Fibroblast of pulmonary artery (primary cell): ENCODE measurements around the gene VWA3B.

Experiments
- DNase-seq: peaks from one replicate; pipeline ENCODE4 v3.0.0-alpha.2; 2010; ENCODE audit warnings: low read depth
- H3K4me3 ChIP-seq: replicated peaks from 2 replicates; pipeline ENCODE4 v1.5.1; 2011; ENCODE audit warnings: low read depth, mild to moderate bottlenecking, control low read depth, low read length, moderate library complexity
- TF ChIP-seq, protein P1 (sequence below): IDR thresholded peaks from 2 replicates; pipeline ENCODE4 v1.5.1; 2011; ENCODE audit warnings: mild to moderate bottlenecking, control low read depth, low read length, inconsistent platforms; ENCODE audit errors: missing control alignments

Gene VWA3B

DNA sequence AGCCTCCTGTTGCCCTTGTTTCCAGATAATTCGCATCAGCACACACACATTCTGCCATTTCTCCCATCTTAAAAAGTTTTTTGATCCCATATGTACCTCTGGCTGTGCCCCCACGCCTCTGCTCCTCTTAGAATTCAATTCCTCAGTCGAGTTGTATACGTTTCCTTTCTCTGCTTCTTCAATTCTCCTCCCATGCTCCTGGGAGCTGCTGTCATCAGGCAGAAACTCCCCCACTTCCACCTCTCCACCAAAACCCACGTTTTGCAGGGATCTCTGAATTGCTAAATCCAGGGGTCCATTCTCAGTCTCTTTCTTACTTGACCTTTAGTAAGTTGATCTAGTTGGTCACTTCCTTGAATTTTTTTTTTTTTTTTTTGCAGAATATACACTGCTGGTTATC lies 98.8 kb downstream of the VWA3B start:
- DNase-seq: no peak

DNA sequence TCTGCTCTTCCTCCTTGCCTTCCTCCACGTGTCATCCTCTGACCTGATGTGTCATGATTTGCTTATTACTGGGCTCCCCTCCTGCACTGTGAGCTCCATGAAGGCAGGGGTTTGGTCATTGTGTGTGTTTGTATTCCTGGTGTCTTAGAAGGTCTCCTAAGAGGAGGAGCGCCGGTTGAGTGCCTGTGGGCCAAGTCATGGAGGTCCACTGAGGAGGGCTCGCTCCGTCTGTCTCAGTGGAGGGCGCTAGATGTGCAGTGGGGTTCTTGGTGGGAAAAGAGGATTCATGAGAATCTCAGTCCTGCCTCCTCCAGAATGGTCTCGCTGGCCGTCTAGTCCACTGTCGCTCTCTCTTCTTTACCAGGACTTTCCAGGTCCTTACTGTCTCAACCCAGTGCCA lies 100.2 kb downstream of the VWA3B start:
- TF ChIP-seq, protein P1, sequence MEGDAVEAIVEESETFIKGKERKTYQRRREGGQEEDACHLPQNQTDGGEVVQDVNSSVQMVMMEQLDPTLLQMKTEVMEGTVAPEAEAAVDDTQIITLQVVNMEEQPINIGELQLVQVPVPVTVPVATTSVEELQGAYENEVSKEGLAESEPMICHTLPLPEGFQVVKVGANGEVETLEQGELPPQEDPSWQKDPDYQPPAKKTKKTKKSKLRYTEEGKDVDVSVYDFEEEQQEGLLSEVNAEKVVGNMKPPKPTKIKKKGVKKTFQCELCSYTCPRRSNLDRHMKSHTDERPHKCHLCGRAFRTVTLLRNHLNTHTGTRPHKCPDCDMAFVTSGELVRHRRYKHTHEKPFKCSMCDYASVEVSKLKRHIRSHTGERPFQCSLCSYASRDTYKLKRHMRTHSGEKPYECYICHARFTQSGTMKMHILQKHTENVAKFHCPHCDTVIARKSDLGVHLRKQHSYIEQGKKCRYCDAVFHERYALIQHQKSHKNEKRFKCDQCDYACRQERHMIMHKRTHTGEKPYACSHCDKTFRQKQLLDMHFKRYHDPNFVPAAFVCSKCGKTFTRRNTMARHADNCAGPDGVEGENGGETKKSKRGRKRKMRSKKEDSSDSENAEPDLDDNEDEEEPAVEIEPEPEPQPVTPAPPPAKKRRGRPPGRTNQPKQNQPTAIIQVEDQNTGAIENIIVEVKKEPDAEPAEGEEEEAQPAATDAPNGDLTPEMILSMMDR: no peak
- no peak overlapping the region for H3K4me3 ChIP-seq

More for the DNA sequence above, 98.8 kb downstream of the VWA3B start:
- TF ChIP-seq, protein P1: no peak
- H3K4me3 ChIP-seq: no peak overlapping the region

GRCh38 chr2:98188351-98189046 lies 101.5 kb downstream of the VWA3B start:
- H3K4me3 ChIP-seq: no peak overlapping the region
- DNase-seq: no peak
- TF ChIP-seq, protein P1: no peak

More for the DNA sequence above, 100.2 kb downstream of the VWA3B start:
- DNase-seq: no peak

- TF ChIP-seq, protein P1: no peak
- H3K4me3 ChIP-seq: no peak overlapping the region
- DNase-seq: peak; percentile 1
Measured at GRCh38 chr2:98191883-98192282, 104.9 kb downstream of the VWA3B start.

DNA sequence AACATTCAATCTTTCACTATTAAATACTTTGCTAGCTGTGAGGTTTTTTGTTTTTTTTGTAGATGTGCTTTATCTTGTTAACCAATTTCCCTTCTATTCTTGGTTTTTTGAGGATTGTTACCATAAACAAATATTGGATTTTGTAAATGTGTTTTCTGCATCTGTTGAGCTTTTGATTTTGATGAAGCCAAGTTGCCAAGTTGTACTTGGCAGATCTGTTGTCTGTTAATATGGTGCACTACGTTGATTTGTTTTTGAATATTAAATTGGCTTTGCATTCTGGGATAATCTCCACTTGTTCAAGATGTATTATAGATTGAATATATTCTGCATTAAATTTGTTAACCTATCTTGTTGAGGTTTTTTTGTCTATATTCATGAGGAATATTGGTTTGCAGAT lies 114.6 kb downstream of the VWA3B start:
- no peak overlapping the region for H3K4me3 ChIP-seq
- TF ChIP-seq, protein P1: no peak
- DNase-seq: no peak

DNA sequence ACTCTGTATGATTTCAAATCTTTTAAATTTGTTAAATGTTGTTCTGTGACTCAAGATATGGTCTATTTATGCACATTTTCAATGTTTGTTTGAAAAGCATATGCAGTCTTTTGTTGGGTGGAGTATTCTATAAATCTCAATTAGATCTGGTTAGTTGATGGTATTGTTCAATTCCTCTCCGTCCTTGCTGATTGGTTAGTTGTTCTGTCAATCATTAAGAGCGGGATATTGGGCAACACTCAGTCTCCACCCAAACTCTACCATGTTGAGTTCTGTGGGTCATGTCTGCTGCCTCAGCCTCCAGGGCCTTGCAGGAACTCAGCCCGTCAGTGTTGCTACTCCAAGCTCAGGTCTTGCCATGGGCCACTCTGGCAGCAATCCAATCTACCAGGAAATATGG lies 118.9 kb downstream of the VWA3B start:
- H3K4me3 ChIP-seq: no peak overlapping the region
- no peak for DNase-seq
- TF ChIP-seq, protein P1: no peak
